Measurements from ENCODE around the gene TNFRSF4. TPM values are rescaled to one million over a fixed set of nuclear protein-coding genes. Genes with fewer than 3 reads are reported as not detected.

TNFRSF4 gene
- total and polyA plus RNA-seq, 2 donors (not counting 1 experiment from before 2014, with no cell fraction given): 0.63 to 1.8 TPM

DNA sequence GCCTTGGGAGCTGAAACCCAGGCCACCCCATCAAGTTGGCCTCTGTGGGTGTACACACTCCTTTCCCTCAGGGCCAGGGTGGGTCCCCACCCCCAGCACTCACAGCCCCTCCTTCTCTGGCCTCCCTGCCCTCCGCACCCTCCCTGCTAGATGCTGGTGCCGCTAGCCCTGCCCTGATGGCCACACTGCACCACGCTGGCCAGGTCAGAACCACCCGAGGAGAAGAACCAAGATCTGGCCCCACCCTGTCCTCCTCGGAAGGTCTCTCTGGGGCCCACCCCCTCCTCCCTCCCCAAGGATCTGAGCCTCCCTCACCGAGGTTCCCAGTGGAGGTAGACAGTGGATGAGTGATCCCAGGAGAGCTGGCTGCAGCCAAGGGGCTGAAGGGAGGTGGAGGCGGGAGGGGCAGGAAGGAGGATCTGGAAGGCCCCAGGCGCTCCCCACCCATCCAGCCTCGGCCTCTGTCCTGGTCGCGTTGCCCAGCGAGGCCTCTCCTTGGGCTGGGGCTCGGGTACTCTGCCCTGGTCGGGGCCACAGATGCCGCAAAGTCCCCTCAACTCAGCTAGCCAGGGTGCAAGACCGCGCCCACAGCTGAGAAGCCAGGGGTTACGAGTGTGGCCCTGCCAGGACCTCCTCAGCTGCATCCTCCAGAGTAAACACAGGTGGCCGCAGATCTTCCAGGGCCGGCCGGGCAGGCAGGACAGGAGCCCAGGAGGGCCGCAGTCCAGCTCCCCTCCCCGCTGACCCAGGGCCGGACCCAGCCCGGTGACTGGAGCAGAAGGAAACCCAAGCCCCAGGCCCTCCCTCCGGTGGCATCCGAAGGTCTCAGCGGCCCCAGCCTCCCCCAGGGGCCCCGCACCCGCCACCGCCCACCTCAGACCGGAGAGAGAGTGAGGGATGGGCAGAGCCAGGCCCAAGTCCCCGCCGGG lies 23.3 kb upstream of the TNFRSF4 start:
- no peaks in the 10 kb centered on the region for H3K27me3 Mint-ChIP-seq
- WGBS (ENCODE audit: insufficient coverage): 63% methylated on average over 29 of the region's 34 CpGs
- peak overlapping the region; percentile 29 for H3K4me3 Mint-ChIP-seq

More for the DNA sequence above, 23.3 kb upstream of the TNFRSF4 start:
- Histone ChIP-seq H2AFZ (ENCODE audit: insufficient read depth, low read depth, low read length, poor library complexity, severe bottlenecking) (no peak overlapping the region), H3K4me2 (replicated peaks; ENCODE audit: low read depth, low read length, poor library complexity, severe bottlenecking) (peak overlapping the region; percentile 58), H3K27me3 (replicated peaks in 1 of 4; ENCODE audit: control extremely low read depth in 1 of 4, control insufficient read depth in 3 of 4, insufficient read depth in 4 of 4, low read length in 3 of 4) (peaks cover 0 to 36% (median 8%) of the 10 kb centered on the region in 4 experiments), H3K27ac (ENCODE audit: low read length in 2 of 2) (no peak overlapping the region), H4K20me1 (ENCODE audit: control insufficient read depth, insufficient read depth, low read length, poor library complexity, severe bottlenecking) (peaks cover 24% of the 10 kb centered on the region), H3K4me1 (ENCODE audit: control insufficient read depth in 2 of 2, insufficient read depth in 2 of 2, low read length in 2 of 2) (peaks cover 23 to 24% of the 10 kb centered on the region in 2 donors), H3K36me3 (replicated peaks in 1 of 2; ENCODE audit: control extremely low read depth in 1 of 2, control insufficient read depth in 1 of 2, extremely low read depth in 1 of 2, insufficient read depth in 2 of 2, low read length in 1 of 2) (peaks cover 0 to 8% of the 10 kb centered on the region in 2 experiments), H3K79me2 (ENCODE audit: control insufficient read depth, insufficient read depth, low read length) (peaks cover 22% of the 10 kb centered on the region), H3K9ac (ENCODE audit: low read length) (no peak overlapping the region), H3K4me3 (ENCODE audit: control extremely low read depth in 1 of 5, extremely low read depth in 1 of 5, insufficient read depth in 1 of 5, low read depth in 2 of 5, low read length in 4 of 5) (no peak overlapping the region), H3K9me3 (ENCODE audit: control extremely low read depth in 1 of 3, control insufficient read depth in 2 of 3, insufficient read depth in 1 of 3, low read length in 2 of 3) (peaks cover 0 to 5% (median 0%) of the 10 kb centered on the region in 3 donors)
- ChIA-PET POLR2A (interaction anchor here (1.6 kb wide), 1 partner anchor 115 kb away, joined by 3 read pairs; no protein-coding TSS in a partner anchor), CTCF (interaction anchor here (2.8 kb wide), 1 partner anchor 115 kb away, joined by 19 read pairs; no protein-coding TSS in a partner anchor)
- Mint-ChIP-seq H3K4me1 (peaks cover 26% of the 10 kb centered on the region), H3K9me3 (ENCODE audit: insufficient read depth) (no peaks in the 10 kb centered on the region), H3K27ac (no peak overlapping the region)
- intact Hi-C loops (cut with micrococcal nuclease): loop anchor here (10.0 kb wide), 1 partner anchor 202 kb away; no protein-coding TSS in a partner anchor
- DNase-seq (no peak), ATAC-seq (ENCODE audit: low read depth) (peak; percentile 26)
- no peak for TF ChIP-seq EZH2 (IDR thresholded peaks at IDR 0.05; ENCODE audit: borderline replicate concordance, insufficient read depth, low read depth, low read length, poor library complexity, severe bottlenecking)
- TF ChIP-seq, protein P1, sequence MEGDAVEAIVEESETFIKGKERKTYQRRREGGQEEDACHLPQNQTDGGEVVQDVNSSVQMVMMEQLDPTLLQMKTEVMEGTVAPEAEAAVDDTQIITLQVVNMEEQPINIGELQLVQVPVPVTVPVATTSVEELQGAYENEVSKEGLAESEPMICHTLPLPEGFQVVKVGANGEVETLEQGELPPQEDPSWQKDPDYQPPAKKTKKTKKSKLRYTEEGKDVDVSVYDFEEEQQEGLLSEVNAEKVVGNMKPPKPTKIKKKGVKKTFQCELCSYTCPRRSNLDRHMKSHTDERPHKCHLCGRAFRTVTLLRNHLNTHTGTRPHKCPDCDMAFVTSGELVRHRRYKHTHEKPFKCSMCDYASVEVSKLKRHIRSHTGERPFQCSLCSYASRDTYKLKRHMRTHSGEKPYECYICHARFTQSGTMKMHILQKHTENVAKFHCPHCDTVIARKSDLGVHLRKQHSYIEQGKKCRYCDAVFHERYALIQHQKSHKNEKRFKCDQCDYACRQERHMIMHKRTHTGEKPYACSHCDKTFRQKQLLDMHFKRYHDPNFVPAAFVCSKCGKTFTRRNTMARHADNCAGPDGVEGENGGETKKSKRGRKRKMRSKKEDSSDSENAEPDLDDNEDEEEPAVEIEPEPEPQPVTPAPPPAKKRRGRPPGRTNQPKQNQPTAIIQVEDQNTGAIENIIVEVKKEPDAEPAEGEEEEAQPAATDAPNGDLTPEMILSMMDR (IDR thresholded peaks at IDR 0.05): no peak
